Activated T-cell treated with anti-CD3 and anti-CD28 coated beads for 24 hours (primary cell): ENCODE results near the gene SMO.
"Not testable (repeated sequence)": the region's sequence is repeated elsewhere in the genome, so short reads cannot be mapped to it uniquely, and the experiment has no call there.

ENCODE experiments used
- DNase-seq: peaks from one replicate; pipeline ENCODE4 v3.0.0-alpha.2; 2020; ENCODE audit warnings: low read depth

Gene SMO

GRCh38 chr7:129169686-129170440 lies 18.6 kb upstream of the SMO start:
- no peak for DNase-seq

DNA sequence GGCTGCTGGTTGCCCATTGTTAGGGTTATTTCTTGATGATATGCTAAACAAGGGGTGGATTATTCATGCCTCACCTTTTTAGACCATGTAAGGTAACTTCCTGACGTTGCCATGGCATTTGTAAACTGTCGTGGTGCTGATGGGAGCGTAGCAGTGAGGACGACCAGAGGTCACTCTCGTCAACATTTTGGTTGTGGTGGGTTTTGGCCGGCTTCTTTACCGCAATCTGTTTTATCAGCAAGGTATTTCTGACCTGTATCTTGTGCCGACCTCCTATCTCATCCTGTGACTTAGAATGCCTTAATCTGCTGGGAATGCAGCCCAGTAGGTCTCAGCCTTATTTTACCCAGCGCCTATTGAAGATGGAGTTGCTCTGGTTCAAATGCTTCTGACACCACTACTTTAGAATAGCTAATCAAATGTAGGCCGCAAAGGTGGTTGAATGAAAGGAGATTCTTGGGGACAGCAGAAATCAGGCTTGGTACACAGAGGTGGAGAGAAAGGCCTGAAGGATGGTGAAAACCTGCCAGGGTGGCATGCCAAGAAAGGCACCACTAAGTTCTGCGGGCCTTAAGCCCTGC lies 17.9 kb upstream of the SMO start:
- DNase-seq: no peak

DNA sequence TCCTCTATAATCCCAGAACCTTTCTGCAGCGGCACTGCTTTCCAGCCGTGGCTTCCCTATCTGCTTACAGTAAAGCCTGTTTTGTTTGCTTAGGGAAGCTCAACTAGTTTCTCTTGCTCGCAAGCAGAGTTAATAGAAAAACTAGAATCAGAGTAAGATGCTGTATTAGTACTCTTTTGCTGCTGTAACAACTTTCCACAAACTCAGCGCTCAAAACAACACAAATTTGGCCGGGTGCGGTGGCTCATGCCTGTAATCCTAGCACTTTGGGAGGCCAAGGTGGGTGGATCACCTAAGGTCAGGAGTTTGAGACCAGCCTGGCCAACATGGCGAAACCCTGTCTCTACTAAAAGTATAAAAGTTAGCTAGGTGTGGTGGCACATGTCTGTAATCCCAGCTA lies 14.6 kb upstream of the SMO start:
- DNase-seq: not testable (repeated sequence)

- DNase-seq: no peak
These were observed 11.3 kb upstream of the SMO start for GRCh38 chr7:129176916-129177710.

DNA sequence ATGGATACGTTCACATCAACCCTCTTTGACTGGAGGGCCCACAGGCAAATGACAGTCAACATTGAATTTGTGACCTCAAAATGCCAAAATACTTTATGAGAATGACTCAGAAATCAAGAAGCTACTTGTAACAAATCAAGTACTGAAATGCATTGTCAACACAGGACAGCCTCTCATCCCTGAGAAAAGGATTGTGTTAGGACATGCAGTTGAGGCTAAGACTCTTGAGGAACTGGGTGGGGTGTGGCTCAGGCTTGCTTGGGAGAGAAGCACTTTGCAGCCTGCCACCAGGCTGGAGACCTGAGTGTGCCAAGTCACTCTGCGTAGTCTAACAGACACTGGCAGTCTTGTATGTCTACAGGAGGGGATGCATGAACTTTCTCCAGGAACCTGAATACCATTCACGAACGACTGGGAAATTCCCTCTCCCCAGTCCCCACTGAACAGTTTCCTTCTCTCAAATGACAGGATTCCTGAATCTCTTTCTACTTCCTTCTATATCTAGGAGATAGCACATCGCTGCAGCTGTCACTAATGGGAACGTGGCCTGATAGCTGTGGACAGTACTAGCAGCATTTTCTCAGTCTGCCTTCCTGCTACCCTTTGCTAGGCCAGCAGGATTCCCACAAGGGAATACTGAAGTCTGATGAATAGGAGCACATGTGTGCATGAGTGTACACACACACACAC lies 3.3 kb upstream of the SMO start:
- DNase-seq: no peak

DNA sequence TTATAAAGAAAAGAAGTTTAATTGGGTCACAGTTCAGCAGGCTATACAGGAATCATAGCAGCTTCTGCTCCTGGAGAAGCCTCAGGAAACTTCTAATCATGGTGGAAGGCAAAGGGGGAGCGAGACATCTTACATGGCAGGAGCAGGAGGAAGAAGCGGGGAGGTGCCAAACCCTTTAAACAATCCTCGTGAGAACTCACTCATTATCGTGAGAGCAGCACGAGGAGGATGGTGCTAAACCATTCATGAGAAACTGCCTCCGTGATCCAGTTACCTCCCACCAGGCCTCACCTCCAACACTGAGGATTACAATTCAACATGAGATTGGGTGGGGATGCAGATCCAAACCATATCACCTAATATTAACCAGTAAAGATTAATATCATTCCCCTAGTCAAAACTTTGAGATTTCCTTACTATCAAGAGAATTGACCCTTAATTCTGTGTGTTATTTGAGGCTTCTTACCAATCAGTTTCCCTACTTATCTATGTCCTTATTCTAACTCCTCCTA lies 1.6 kb upstream of the SMO start:
- DNase-seq: no peak

GRCh38 chr7:129187681-129188371 lies 607 bp upstream of the SMO start:
- no peak for DNase-seq

DNA sequence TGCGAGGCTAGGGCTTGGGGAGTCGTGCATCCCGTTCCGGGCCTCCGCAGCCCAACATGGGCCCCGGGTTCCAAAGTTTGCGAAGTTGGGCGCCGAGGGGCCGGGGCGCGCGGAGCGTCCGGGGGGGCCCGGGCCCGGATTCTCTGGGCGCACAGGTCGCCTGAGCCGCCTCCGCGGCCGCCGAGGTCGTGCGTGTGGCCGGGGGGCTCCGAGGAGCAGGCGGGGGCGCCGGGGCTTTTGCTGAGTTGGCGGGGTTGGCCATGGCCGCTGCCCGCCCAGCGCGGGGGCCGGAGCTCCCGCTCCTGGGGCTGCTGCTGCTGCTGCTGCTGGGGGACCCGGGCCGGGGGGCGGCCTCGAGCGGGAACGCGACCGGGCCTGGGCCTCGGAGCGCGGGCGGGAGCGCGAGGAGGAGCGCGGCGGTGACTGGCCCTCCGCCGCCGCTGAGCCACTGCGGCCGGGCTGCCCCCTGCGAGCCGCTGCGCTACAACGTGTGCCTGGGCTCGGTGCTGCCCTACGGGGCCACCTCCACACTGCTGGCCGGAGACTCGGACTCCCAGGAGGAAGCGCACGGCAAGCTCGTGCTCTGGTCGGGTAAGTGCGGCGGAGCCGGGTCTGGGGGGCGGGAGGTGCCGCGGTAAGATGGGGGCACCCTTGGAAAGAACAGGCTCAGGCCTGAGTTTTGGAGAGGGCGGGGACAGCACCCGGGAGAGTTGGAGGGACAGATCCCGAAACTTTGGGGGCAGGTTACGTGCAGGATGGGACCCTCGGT lies 643 bp downstream of the SMO start:
- no peak for DNase-seq

GRCh38 chr7:129189661-129190310 lies 1.4 kb downstream of the SMO start:
- DNase-seq: no peak

- DNase-seq: no peak
These were observed 2.8 kb downstream of the SMO start for GRCh38 chr7:129191272-129191671.

GRCh38 chr7:129193892-129194291 lies 5.5 kb downstream of the SMO start:
- no peak for DNase-seq

DNA sequence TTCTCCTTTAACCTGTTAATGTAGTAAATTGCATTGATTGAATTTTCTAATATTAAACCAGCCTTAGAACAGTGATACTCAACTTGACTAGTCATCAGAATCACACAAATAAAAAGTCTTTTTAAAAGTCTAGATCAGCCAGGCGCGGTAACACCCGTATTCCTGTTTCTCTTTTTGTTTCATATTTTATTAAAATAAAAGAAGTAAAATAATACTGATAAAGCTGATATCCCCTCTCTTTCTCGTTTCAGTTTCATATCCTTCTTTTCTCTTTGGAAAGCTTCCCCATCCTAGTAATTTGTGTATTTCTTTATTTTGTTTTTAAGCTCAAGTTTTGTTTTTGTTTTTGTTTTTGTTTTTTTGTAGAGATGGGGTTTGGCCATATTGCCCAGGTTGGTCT lies 9.3 kb downstream of the SMO start:
- DNase-seq: no peak

DNA sequence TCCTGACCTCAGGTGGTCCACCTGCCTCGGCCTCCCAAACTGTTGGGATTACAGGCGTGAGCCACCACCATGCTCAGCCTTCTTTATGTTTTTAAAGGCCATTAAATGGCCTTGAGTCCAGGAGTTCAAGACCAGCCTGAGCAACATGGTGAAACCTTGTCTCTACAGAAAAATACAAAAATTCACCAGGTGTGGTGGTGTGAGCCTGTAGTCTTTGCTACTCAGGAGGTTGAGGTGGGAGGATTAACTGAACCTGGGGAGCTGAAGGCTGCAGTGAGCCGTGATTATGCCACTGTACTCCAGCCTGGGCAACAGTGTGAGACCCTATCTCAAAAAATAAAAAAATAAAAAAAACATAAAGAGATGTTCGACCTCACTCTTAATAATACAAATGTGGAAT lies 11.0 kb downstream of the SMO start:
- DNase-seq: no peak

- DNase-seq: no peak
These were observed 13.8 kb downstream of the SMO start for GRCh38 chr7:129202058-129202777.

DNA sequence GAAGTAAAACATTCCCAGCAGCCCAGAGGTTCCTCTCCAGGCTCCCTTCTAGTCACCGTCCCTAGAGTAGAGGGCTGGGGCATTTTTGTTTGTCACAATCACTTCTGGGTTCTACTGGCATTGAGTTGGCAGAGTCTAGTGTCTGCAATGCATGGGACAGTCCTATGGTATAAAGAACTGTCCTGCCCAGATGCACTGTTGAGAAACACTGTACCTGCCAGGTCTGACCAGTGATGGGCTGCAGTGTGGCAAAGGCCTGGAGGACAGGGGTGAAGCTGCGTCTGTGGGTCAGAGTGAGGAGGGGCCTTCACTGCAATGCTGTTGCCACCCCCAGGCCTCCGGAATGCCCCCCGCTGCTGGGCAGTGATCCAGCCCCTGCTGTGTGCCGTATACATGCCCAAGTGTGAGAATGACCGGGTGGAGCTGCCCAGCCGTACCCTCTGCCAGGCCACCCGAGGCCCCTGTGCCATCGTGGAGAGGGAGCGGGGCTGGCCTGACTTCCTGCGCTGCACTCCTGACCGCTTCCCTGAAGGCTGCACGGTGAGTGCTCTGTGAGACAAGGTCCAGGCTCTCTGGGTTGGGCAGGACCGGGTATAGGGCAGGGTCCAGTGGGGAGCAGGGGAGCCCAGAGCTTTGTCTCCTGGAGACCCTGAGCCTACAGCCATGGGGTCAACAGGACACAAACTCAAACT lies 14.8 kb downstream of the SMO start:
- DNase-seq: no peak

- DNase-seq: no peak
These were observed 16.8 kb downstream of the SMO start for GRCh38 chr7:129205126-129205818.

- no peak for DNase-seq
These were observed 17.8 kb downstream of the SMO start for GRCh38 chr7:129205987-129206785.

- DNase-seq: no peak
These were observed 20.2 kb downstream of the SMO start for GRCh38 chr7:129208667-129209066.
